AML-193 (cell line): ENCODE measurements around the gene WNT6.

Source experiments
- DNase-seq, 2 experiments: peaks; one replicate each; lab custom pipeline; 2025; lab: John Stamatoyannopoulos, UW

WNT6 gene

GRCh38 chr2:218859556-218859987 is at the start of gene WNT6:
WNT6 (plus strand) TSS chr2:218859805; CDS start chr2:218860038, 233 bp downstream.
- no peak for DNase-seq

- DNase-seq = no peak
These were observed 49.3 kb upstream of the WNT6 start for GRCh38 chr2:218810256-218810655.

- peak in 1 of 2 experiments; percentile 10 for DNase-seq
These were observed 48.2 kb upstream of the WNT6 start for GRCh38 chr2:218811382-218811781.

GRCh38 chr2:218812096-218812815 is 47.3 kb upstream of the WNT6 start:
- DNase-seq = no peak

GRCh38 chr2:218812861-218813260 is 46.7 kb upstream of the WNT6 start:
- DNase-seq = no peak

GRCh38 chr2:218813771-218814460 is 45.7 kb upstream of the WNT6 start:
- DNase-seq = no peak

GRCh38 chr2:218814540-218815243 is 44.9 kb upstream of the WNT6 start:
- no peak for DNase-seq

GRCh38 chr2:218815244-218815637 is 44.4 kb upstream of the WNT6 start:
- no peak for DNase-seq

GRCh38 chr2:218815649-218816048 is 44.0 kb upstream of the WNT6 start:
- no peak for DNase-seq

- DNase-seq = no peak
These were observed 43.0 kb upstream of the WNT6 start for GRCh38 chr2:218816561-218817011.

GRCh38 chr2:218819093-218819492 is 40.5 kb upstream of the WNT6 start:
- DNase-seq = no peak

GRCh38 chr2:218820746-218821369 is 38.7 kb upstream of the WNT6 start:
- no peak for DNase-seq

GRCh38 chr2:218821605-218822211 is 37.9 kb upstream of the WNT6 start:
- DNase-seq = no peak

GRCh38 chr2:218822622-218823021 is 37.0 kb upstream of the WNT6 start:
- DNase-seq = no peak

GRCh38 chr2:218823196-218823855 is 36.3 kb upstream of the WNT6 start:
- no peak for DNase-seq

GRCh38 chr2:218824004-218824403 is 35.6 kb upstream of the WNT6 start:
- DNase-seq = no peak

GRCh38 chr2:218826791-218827190 is 32.8 kb upstream of the WNT6 start:
- no peak for DNase-seq

GRCh38 chr2:218827701-218828476 is 31.7 kb upstream of the WNT6 start:
- DNase-seq = no peak

GRCh38 chr2:218828477-218828778 is 31.2 kb upstream of the WNT6 start:
- DNase-seq = no peak

- no peak for DNase-seq
These were observed 29.6 kb upstream of the WNT6 start for GRCh38 chr2:218829868-218830451.
